Esophagus squamous epithelium (tissue), 5 donors: ENCODE measurements around the gene SOSTDC1. TPM values are rescaled to one million over a fixed set of nuclear protein-coding genes. Genes with fewer than 3 reads are reported as not detected.

Experiments used
- DNase-seq: peaks from one replicate; lab custom pipeline; 2025; lab: John Stamatoyannopoulos, UW
- H3K27ac ChIP-seq, 4 donors: fragments of 200-600 bp; sonication (generic); one replicate each; pipeline ENCODE4 v1.5.1; 2016 to 2019; ENCODE audit warnings: mild to moderate bottlenecking in 1 of 4
- H3K27me3 ChIP-seq, 4 donors: fragments of 200-600 bp; sonication (generic); 1 replicate in 3 of 4; 2 replicates in 1 of 4; pipeline versions ENCODE4 v1.5.1 to v1.6.0; 2017 to 2021; ENCODE audit warnings: antibody characterized with exemption in 1 of 4
- H3K36me3 ChIP-seq, 3 donors: fragments of 200-600 bp; sonication (generic); one replicate each; pipeline ENCODE4 v1.5.1; 2016 to 2019
- H3K4me1 ChIP-seq, 3 donors: fragments of 200-600 bp; sonication (generic); one replicate each; pipeline ENCODE4 v1.5.1; 2017 to 2019
- H3K4me3 ChIP-seq, 4 donors: fragments of 200-600 bp; sonication (generic); 1 replicate in 3 of 4; 2 replicates in 1 of 4; pipeline ENCODE4 v1.5.1; 2016 to 2019; ENCODE audit warnings: mild to moderate bottlenecking in 2 of 4, moderate library complexity in 1 of 4
- H3K9me3 ChIP-seq, 3 donors: fragments of 200-600 bp; sonication (generic); one replicate each; pipeline ENCODE4 v1.5.1; 2016 to 2019
- POLR2A ChIP-seq, 4 donors: fragments of 450-650 bp; IDR thresholded peaks; one replicate each; pipeline ENCODE4 v1.6.1; 2017; ENCODE audit warnings: antibody characterized with exemption in 4 of 4, mild to moderate bottlenecking in 4 of 4, moderate library complexity in 3 of 4
- WGBS, 2 donors: methylation state at CpG; one replicate each; pipeline ENCODE4 v1.1.5; 2018; 5-methylcytosine and 5-hydroxymethylcytosine counted together
- intact Hi-C: fragments of 100-400 bp; cut with DNase I; formaldehyde crosslinking; loops from one replicate; pipeline ENCODE4 v1.15.0; 2022
- small RNA-seq, 4 donors: library from RNA; depleted of rRNA; stranded (forward); fragments of <200 nt; gene quantifications; one replicate each; pipeline ENCODE3, GENCODE V24; 2016
- total RNA-seq, 4 donors: library from RNA; depleted of rRNA; stranded (reverse); fragments of >200 nt; gene quantifications; one replicate each; pipeline ENCODE4 v1.1.0, GENCODE V29; 2016
- TF ChIP-seq, protein P1 (sequence below), 6 experiments: fragments of 450-650 bp in 4 of 6; fragments of 200-600 bp in 2 of 6; sonication (generic) in 2 of 6; IDR thresholded peaks; one replicate each; pipeline ENCODE4 v1.5.1; 2016 to 2019; ENCODE audit warnings: antibody characterized with exemption in 6 of 6, mild to moderate bottlenecking in 4 of 6, moderate library complexity in 4 of 6
- donor health status: DM: yes; HTN: yes; CAD: no.

SOSTDC1 gene
- total RNA-seq, 4 donors from 2014 or later, result 0.70 to 2.8 (median 2.6) TPM

DNA sequence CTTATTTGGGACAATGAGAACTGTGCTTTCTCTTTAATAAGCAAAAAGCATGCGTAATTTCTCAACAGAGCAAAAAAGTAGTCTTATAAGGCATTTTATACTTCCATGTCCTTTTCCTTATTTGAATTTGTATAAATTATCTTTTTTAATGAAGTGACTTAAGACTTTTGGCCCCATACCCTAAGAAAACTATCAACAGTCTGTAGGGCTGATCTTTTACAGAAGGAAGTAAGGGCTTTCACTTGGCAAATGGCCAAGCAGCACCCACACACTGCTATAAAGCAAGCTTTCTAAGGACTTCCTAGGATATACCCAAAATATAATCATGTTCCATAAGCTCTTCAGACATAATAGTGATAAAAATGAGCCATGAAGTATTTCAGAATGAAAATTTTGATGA is 47.6 kb downstream of the SOSTDC1 start:
- no peaks in the 10 kb centered on the region for H3K36me3 ChIP-seq

DNA sequence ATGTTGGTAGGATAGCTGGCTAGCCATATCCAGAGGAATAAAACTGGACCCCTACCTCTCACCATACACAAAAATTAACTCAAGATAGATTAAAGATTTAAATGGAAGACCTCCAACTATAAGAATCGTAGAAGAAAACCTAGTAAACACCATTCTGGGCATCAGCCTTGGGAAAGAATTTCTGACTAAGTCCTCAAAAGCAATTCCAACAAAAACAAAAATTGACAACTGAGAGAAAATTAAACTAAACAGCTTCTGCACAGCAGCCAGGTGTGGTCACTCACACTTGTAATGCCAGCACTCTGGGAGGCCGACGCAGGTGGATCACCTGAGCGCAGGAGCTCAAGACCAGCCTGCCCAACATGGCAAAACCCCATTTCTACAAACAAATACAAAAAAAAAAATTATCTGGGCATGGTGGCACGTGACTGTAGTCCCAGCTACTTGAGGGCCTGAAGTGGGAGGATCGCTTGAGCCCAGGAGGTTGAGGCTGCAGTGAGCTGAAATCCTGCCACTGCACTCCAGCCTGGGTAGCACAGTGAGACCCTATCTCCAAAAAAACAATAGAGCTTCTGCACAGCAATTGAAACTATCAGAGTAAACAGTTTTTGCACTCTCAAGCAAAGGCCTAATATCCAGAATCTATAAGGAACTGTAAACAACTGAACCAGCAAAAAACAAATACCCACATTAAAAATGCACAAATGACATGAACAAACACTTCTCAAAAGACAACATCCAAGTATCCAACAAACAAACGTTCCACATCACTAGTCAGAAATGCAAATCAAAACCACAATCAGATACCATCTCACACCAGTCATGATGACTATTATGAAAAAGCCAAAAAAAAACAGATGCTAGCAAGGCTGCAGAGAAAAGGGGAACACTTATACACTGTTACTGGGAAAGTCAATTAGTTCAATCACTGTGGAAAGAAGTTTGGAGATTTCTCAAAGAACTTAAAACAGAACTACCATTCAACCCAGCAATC is 49.0 kb downstream of the SOSTDC1 start:
- H3K36me3 ChIP-seq, result no peaks in the 10 kb centered on the region

More for the DNA sequence above, 47.6 kb downstream of the SOSTDC1 start:
- no peak overlapping the region for H3K4me3 ChIP-seq
- 33 to 53% methylated on average over 1 of the region's 1 CpG for WGBS, 2 donors
- TF ChIP-seq POLR2A (IDR thresholded peaks at IDR 0.05), result no peak
- TF ChIP-seq, protein P1, sequence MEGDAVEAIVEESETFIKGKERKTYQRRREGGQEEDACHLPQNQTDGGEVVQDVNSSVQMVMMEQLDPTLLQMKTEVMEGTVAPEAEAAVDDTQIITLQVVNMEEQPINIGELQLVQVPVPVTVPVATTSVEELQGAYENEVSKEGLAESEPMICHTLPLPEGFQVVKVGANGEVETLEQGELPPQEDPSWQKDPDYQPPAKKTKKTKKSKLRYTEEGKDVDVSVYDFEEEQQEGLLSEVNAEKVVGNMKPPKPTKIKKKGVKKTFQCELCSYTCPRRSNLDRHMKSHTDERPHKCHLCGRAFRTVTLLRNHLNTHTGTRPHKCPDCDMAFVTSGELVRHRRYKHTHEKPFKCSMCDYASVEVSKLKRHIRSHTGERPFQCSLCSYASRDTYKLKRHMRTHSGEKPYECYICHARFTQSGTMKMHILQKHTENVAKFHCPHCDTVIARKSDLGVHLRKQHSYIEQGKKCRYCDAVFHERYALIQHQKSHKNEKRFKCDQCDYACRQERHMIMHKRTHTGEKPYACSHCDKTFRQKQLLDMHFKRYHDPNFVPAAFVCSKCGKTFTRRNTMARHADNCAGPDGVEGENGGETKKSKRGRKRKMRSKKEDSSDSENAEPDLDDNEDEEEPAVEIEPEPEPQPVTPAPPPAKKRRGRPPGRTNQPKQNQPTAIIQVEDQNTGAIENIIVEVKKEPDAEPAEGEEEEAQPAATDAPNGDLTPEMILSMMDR (IDR thresholded peaks at IDR 0.05), result no peak
- H3K4me1 ChIP-seq, result peaks cover under 1 to 25% (median 14%) of the 10 kb centered on the region in 3 donors
- no peaks in the 10 kb centered on the region for H3K27me3 ChIP-seq
- intact Hi-C loops, result no loop called here
- H3K9me3 ChIP-seq, result no peaks in the 10 kb centered on the region
- DNase-seq, result no peak
- no peak overlapping the region for H3K27ac ChIP-seq

DNA sequence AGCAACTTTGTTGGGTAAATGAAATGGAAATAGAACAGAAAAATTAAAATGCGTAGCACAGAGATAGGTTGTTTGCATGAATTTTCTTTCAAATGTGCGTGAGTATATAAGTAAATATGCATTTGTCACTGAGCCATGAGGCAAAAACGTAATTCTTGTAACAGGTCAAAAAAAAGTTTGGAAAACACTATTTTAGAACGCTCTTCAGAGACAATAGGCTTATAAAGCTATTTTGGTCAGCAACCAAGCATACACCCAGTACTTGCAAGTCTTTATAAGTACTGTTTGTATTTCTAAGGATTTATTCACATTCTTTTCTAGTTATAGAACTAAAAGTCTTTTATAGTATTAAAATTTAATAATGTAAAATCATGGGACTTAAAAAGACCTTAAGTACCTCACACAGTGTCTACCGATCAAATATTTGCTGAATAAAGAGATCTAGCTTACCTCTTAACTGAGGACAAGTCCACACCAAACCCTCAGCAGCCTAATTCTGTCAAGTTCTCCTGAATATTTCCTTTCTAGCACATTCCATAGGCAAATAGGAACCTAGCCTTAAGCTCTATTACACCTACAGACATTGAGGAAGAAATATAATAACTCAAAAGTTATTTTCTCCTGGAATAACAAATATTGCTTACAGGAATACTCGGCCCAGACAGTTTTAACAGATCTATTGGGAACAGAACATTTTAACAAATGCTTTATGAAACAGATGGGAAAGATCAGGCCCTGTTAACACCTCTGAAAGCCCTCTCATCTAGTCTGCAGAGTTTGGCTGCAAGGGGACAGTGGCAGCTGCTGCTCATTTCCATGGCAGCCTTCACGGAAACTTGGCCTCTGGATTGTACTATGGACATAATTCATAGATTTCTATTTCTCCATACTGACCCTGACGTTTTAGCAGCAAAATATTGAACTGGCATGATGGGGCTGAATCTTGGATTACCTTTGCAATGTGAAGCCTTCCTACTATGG is 53.0 kb downstream of the SOSTDC1 start:
- Histone ChIP-seq H3K4me1 (peaks cover 3 to 12% (median 6%) of the 10 kb centered on the region in 3 donors), H3K27me3 (no peaks in the 10 kb centered on the region), H3K27ac (no peak overlapping the region), H3K9me3 (no peaks in the 10 kb centered on the region), H3K36me3 (no peaks in the 10 kb centered on the region), H3K4me3 (no peak overlapping the region)
- 51 to 54% methylated on average over 8 of the region's 8 CpGs for WGBS, 2 donors
- TF ChIP-seq POLR2A (IDR thresholded peaks at IDR 0.05), result no peak
- TF ChIP-seq, protein P1 (IDR thresholded peaks at IDR 0.05), result no peak
- intact Hi-C loops, result no loop called here
- DNase-seq, result no peak

More for the DNA sequence above, 49.0 kb downstream of the SOSTDC1 start:
- Histone ChIP-seq H3K27me3 (no peaks in the 10 kb centered on the region), H3K27ac (no peak overlapping the region), H3K9me3 (no peaks in the 10 kb centered on the region), H3K4me3 (no peak overlapping the region), H3K4me1 (peaks cover 3 to 25% (median 15%) of the 10 kb centered on the region in 3 donors)
- DNase-seq, result no peak
- WGBS, 2 donors, result 69 to 70% methylated on average over 6 of the region's 7 CpGs
- TF ChIP-seq, protein P1 (IDR thresholded peaks at IDR 0.05), result no peak
- no peak for TF ChIP-seq POLR2A (IDR thresholded peaks at IDR 0.05)
- intact Hi-C loops, result no loop called here

Small RNA genes within 50 kb of the gene (small RNA-seq; reads per million reads assigned to genes)
- gene AC005014.3, result 0 reads per million in 4 donors

Other genes with a start within 250 kb of the SOSTDC1 start
- gene CRPPA, start 44.2 kb downstream of the SOSTDC1 start, total RNA-seq, result 1 to 10 TPM in 2 of 4 donors, under 1 TPM in 2; 0.26 to 1.9 (median 0.85) TPM
- not detected for gene LRRC72, start 61.1 kb upstream of the SOSTDC1 start, total RNA-seq
- 10 to 100 TPM in 1 of 4 donors, 1 to 10 TPM in 3; 3.8 to 13.4 (median 7.0) TPM for gene ANKMY2, start 180.0 kb upstream of the SOSTDC1 start, total RNA-seq
- 10 to 100 TPM; 38.2 to 79.5 (median 69.6) TPM for gene BZW2, start 180.4 kb upstream of the SOSTDC1 start, total RNA-seq